ENCODE results near the gene TAF1C. TPM values are rescaled to one million over a fixed set of nuclear protein-coding genes. Genes with fewer than 3 reads are reported as not detected.
"Not testable (repeated sequence)": the region's sequence is repeated elsewhere in the genome, so short reads cannot be mapped to it uniquely, and the experiment has no call there.

The TAF1C gene
- total and polyA plus RNA-seq, 10 donors: 31.4 to 133 (median 73.6) TPM

DNA sequence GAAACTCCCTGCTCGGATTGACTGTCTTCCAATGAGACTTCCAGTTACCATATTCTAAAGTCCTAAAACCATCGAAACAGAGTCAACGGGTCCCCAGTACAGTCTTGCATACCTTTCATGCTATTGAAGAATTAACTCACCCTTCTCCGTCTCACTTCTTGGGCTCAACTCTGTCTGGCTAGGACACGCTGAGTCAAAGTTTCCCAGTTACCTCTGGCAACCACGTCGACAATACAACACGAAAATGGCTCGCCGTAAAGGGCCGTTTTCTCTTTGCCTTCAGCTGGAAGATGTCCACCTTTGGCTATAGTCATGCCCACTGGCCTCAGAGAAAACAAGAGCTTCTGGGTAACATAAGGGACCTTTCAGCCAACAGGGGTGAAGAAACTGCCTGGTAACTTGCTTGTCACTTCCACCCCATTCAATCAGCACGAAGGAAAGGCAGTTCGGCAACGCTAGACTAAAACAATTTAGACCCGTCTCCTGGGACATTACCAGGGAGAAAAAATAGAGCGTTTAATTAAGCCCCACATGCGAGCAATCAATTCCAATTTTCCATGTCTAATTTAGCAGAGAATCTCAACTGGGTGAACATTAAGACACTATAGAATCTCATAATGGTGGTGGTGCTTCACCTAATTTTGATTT, 31.4 kb upstream of the TAF1C start:
- Histone ChIP-seq H3K4me3 (no peak overlapping the region), H3K27me3 (replicated peaks in 1 of 7) (peaks cover 0 to 5% (median 0%) of the 10 kb centered on the region in 7 donors), H3K36me3 (no peaks in the 10 kb centered on the region), H3K9me3 (no peaks in the 10 kb centered on the region), H3K4me1 (no peaks in the 10 kb centered on the region), H3K27ac (no peak overlapping the region)
- WGBS, 5 donors: 82 to 91% (median 86%) methylated on average over 17 of the region's 17 CpGs
- intact Hi-C loops (cut with DNase I; ENCODE audit: low total_unique reads): no loop called here
- DNase-seq: no peak
- TF ChIP-seq, protein P1, sequence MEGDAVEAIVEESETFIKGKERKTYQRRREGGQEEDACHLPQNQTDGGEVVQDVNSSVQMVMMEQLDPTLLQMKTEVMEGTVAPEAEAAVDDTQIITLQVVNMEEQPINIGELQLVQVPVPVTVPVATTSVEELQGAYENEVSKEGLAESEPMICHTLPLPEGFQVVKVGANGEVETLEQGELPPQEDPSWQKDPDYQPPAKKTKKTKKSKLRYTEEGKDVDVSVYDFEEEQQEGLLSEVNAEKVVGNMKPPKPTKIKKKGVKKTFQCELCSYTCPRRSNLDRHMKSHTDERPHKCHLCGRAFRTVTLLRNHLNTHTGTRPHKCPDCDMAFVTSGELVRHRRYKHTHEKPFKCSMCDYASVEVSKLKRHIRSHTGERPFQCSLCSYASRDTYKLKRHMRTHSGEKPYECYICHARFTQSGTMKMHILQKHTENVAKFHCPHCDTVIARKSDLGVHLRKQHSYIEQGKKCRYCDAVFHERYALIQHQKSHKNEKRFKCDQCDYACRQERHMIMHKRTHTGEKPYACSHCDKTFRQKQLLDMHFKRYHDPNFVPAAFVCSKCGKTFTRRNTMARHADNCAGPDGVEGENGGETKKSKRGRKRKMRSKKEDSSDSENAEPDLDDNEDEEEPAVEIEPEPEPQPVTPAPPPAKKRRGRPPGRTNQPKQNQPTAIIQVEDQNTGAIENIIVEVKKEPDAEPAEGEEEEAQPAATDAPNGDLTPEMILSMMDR (IDR thresholded peaks at IDR 0.05 in 8 of 11, conservative IDR thresholded peaks at IDR 0.05 in 3 of 11): no peak
- no peak for TF ChIP-seq POLR2A (IDR thresholded peaks at IDR 0.05)
- TF ChIP-seq POLR2AphosphoS5 (IDR thresholded peaks at IDR 0.05): no peak

DNA sequence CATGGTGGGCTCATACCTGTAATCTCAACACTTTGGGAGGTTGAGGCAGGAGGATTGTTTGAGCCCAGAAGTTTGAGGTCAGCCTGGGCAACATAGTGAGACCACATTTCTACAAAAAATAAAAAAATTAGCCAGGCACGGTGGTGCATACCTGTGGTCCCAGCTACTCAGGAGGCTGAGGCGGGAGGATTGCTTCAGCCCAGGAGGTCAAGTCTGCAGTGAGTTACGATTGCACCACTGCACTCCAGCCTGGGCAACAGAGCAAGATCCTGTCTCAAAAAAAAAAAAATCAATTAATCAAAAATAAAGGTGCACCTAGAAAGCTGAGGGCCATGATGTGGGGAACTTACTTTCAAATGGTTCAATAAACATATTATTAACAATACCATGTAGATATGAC, 29.3 kb upstream of the TAF1C start:
- H3K9me3 ChIP-seq; H3K27ac ChIP-seq; H3K27me3 ChIP-seq (replicated peaks in 1 of 7); H3K36me3 ChIP-seq; DNase-seq; H3K4me1 ChIP-seq; intact Hi-C loops (cut with DNase I; ENCODE audit: low total_unique reads); H3K4me3 ChIP-seq: not testable (repeated sequence)
- 84 to 96% (median 91%) methylated on average over 3 of the region's 3 CpGs for WGBS, 5 donors

- H3K27ac ChIP-seq: no peak overlapping the region
- no peaks in the 10 kb centered on the region for H3K27me3 ChIP-seq (replicated peaks in 1 of 7)
- TF ChIP-seq, protein P1 (IDR thresholded peaks at IDR 0.05 in 8 of 11, conservative IDR thresholded peaks at IDR 0.05 in 3 of 11): no peak
- TF ChIP-seq POLR2A (IDR thresholded peaks at IDR 0.05) (no peak), POLR2AphosphoS5 (IDR thresholded peaks at IDR 0.05) (no peak)
- H3K4me3 ChIP-seq: no peak overlapping the region
- no peaks in the 10 kb centered on the region for H3K4me1 ChIP-seq
- intact Hi-C loops (cut with DNase I; ENCODE audit: low total_unique reads): no loop called here
- WGBS, 5 donors: 87 to 92% (median 88%) methylated on average over 5 of the region's 5 CpGs
- no peaks in the 10 kb centered on the region for H3K9me3 ChIP-seq
- no peaks in the 10 kb centered on the region for H3K36me3 ChIP-seq
- no peak for DNase-seq
Measured at GRCh38 chr16:84215531-84215930, 28.7 kb upstream of the TAF1C start.

DNA sequence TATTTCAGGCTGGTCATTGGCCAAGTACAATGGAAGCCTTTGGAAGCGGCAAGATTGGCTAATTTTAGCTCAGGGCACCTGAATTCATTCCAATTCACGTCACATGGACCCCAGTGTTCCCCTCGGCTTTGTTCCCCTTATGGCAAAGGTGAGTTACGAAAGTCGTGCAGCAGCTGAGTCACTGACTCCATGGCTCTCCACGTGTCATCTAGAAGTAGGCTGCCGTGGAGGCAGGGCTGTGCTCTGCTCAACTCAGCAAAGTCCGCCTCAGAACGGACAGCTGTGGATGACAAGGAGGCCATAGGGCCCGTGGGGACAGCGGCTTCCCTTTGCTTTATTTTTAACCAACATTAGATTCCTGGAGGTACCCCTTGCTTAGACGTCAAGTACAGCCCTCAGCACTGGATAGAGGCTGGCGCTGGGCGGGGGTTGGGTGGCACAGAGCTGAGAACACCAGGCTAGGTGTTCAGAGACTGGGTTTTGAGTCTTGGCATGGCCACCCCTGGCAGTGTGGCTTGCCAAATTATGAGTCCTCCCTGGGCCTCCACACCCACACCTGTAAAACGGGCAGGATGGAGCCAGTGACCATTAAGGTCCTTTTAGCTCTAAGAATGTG, 27.7 kb upstream of the TAF1C start:
- intact Hi-C loops (cut with DNase I; ENCODE audit: low total_unique reads): no loop called here
- no peaks in the 10 kb centered on the region for H3K27me3 ChIP-seq (replicated peaks in 1 of 7)
- H3K4me1 ChIP-seq: no peaks in the 10 kb centered on the region
- H3K27ac ChIP-seq: no peak overlapping the region
- no peak for DNase-seq
- no peaks in the 10 kb centered on the region for H3K36me3 ChIP-seq
- no peak overlapping the region for H3K4me3 ChIP-seq
- 72 to 86% (median 80%) methylated on average over 14 to 15 of the region's 15 CpGs for WGBS, 5 donors
- TF ChIP-seq POLR2A (IDR thresholded peaks at IDR 0.05): no peak
- TF ChIP-seq, protein P1 (IDR thresholded peaks at IDR 0.05 in 8 of 11, conservative IDR thresholded peaks at IDR 0.05 in 3 of 11): no peak
- TF ChIP-seq POLR2AphosphoS5 (IDR thresholded peaks at IDR 0.05): no peak
- H3K9me3 ChIP-seq: no peaks in the 10 kb centered on the region
